Ovary (tissue), 9 donors: ENCODE measurements around the gene NRXN3. TPM values are rescaled to one million over a fixed set of nuclear protein-coding genes. Genes with fewer than 3 reads are reported as not detected.

Source experiments
- DNase-seq, 5 donors: peaks; one replicate each; pipeline ENCODE4 v3.0.0-alpha.2; 2019 to 2020
- H3K27ac ChIP-seq, 2 donors: fragments of 200-600 bp; one replicate each; pipeline versions ENCODE4 v1.5.1 to v1.8.0; 2019 to 2022
- H3K27me3 ChIP-seq: fragments of 200-600 bp; one replicate; pipeline ENCODE4 v1.8.0; 2022
- H3K36me3 ChIP-seq: fragments of 200-600 bp; sonication (generic); one replicate; pipeline ENCODE4 v1.5.1; 2019
- H3K4me1 ChIP-seq: one replicate; pipeline ENCODE4 v1.8.1; 2013; ENCODE audit warnings: mild to moderate bottlenecking, moderate library complexity; ENCODE audit not compliant: insufficient read depth
- H3K4me3 ChIP-seq: fragments of 200-600 bp; sonication (generic); one replicate; pipeline ENCODE4 v1.5.1; 2017
- H3K9me3 ChIP-seq, 2 donors: fragments of 200-600 bp in 1 of 2; sonication (generic) in 1 of 2; one replicate each; pipeline versions ENCODE4 v1.5.1 to v1.8.1; 2013 to 2019; ENCODE audit warnings: mild to moderate bottlenecking in 1 of 2, moderate library complexity in 1 of 2
- EP300 ChIP-seq: sonication (generic); formaldehyde crosslinking; IDR thresholded peaks from one replicate; pipeline ENCODE4 v1.6.1; 2017; ENCODE audit warnings: antibody characterized with exemption
- POLR2A ChIP-seq: fragments of 450-650 bp; IDR thresholded peaks from one replicate; pipeline ENCODE4 v1.6.1; 2017; ENCODE audit warnings: antibody characterized with exemption, mild to moderate bottlenecking, moderate library complexity
- WGBS, 3 donors: extraction: QIAGEN DNeasy Blood & Tissue Kit in 1 of 3; methylation state at CpG; one replicate each; pipeline versions ENCODE4 v1.1.5 to v1.1.7; 2013 to 2017; 5-methylcytosine and 5-hydroxymethylcytosine counted together
- intact Hi-C, 4 donors: fragments of 100-400 bp; cut with DNase I; formaldehyde crosslinking; loops; one replicate each; pipeline versions ENCODE4 v1.11.0 to v1.15.1; 2022 to 2023
- polyA plus RNA-seq, 2 donors: library from polyadenylated mRNA; stranded (reverse); fragments of 200-250 nt in 1 of 2; fragments of 350-450 nt in 1 of 2; fragmentation: Illumina TruSeq in 1 of 2; extraction: RNeasy Lipid Tissue Mini Kit (QIAGEN cat#74804) in 1 of 2; gene quantifications; one replicate each; pipeline ENCODE4 v1.2.3, GENCODE V29; 2013 to 2014
- total RNA-seq, 7 donors: library from RNA; depleted of rRNA in 2 of 7; stranded (reverse); fragments of >200 nt in 2 of 7; fragmentation: NEBNext Ultra II Directional in 3 of 7; extraction: Animal tissue kit (Norgen Biotek cat#: 25700) in 3 of 7; gene quantifications; one replicate each; pipeline versions ENCODE4 v1.1.0 to v1.2.4, GENCODE V29; 2016 to 2023
- TF ChIP-seq, protein P1 (sequence below), 3 donors: fragments of 450-650 bp in 2 of 3; fragments of 200-600 bp in 1 of 3; IDR thresholded peaks; one replicate each; pipeline versions ENCODE4 v1.5.1 to v1.8.0; 2016 to 2022; ENCODE audit warnings: antibody characterized with exemption in 3 of 3, mild to moderate bottlenecking in 1 of 3
- donor health status: DM: no; HTN: no; CAD: no; lungs with moderate emphysema.
- donor health status: DM: no; HTN: no; CAD: no.
- donor health status: Bipolar disorder and iron deficiency.
- donor health status: DM: yes; HTN: yes; CAD: no.
- donor health status: DM: no; HTN: no; CAD: no.
- donor health status: DM: yes; HTN: yes; CAD: no.

The NRXN3 gene
- total and polyA plus RNA-seq, 9 donors: 0.28 to 6.2 (median 0.82) TPM

DNA sequence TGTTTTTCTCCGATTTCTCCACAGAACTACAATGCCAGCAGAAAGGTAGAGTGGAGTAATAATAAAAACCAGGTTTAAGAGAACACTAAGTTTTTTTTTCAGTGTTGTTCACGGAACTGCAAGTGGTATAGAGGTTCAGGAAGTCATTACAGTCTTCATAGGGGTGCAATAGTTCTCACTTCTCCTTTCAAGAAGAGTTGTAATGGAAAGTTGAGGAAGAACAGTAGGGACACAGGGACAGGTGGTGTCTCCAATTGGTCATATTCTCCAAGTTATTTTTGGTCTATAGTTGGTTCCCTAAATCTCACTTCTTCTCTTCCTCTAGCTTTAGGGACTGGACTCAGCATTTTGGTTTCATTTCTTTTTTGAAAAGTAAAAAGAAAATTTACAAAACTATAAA, 894.0 kb downstream of the NRXN3 start:
- intact Hi-C loops: no loop called here
- Histone ChIP-seq H3K4me1 (no peaks in the 10 kb centered on the region), H3K27me3 (no peaks in the 10 kb centered on the region), H3K4me3 (no peak overlapping the region), H3K36me3 (no peaks in the 10 kb centered on the region), H3K9me3 (no peaks in the 10 kb centered on the region), H3K27ac (no peak overlapping the region)
- no peak for DNase-seq
- 64 to 89% (median 69%) methylated on average over 2 of the region's 2 CpGs for WGBS, 3 donors
- no peak for TF ChIP-seq EP300
- TF ChIP-seq, protein P1, sequence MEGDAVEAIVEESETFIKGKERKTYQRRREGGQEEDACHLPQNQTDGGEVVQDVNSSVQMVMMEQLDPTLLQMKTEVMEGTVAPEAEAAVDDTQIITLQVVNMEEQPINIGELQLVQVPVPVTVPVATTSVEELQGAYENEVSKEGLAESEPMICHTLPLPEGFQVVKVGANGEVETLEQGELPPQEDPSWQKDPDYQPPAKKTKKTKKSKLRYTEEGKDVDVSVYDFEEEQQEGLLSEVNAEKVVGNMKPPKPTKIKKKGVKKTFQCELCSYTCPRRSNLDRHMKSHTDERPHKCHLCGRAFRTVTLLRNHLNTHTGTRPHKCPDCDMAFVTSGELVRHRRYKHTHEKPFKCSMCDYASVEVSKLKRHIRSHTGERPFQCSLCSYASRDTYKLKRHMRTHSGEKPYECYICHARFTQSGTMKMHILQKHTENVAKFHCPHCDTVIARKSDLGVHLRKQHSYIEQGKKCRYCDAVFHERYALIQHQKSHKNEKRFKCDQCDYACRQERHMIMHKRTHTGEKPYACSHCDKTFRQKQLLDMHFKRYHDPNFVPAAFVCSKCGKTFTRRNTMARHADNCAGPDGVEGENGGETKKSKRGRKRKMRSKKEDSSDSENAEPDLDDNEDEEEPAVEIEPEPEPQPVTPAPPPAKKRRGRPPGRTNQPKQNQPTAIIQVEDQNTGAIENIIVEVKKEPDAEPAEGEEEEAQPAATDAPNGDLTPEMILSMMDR (IDR thresholded peaks at IDR 0.05): no peak
- TF ChIP-seq POLR2A: no peak

DNA sequence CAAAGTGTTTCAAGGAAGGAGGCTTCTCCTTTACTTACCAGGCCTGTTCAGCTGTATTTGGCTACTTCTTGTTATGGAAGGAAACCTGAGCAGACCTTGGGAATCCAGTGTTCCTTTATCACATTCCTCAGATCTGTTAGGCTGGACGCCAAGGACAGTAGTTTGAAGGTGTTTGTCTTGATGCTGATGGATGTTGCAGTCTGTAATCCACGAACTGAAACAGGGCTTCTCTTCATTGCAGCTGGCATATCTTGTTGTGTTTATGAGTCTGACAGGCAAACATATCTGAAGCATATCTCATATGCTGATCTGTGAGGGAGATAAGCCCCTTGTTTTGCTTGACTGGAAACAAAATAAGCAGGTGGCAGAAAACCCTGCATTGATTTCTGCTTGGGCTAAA, 904.3 kb downstream of the NRXN3 start:
- TF ChIP-seq, protein P1 (IDR thresholded peaks at IDR 0.05): no peak
- TF ChIP-seq POLR2A: no peak
- TF ChIP-seq EP300: no peak

DNA sequence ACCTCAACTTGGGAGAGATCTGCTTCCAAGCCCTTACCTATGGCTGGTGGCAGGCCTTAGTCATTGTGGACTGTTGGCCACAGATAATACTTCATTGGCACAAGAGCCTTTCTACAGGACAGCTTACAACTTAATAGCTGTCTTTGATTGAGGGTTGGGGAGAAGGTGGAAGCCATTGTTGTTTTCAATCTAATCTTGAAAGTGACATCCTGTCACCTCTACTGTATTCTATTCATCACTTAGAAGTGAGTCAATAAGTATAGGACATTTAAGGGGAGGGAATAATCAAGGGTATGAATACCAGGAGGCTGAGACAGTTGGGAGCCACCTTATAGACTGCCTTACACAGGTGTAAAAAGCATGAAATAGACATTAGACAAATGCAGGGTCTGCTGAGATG, 906.3 kb downstream of the NRXN3 start:
- no peak for DNase-seq
- intact Hi-C loops: no loop called here
- TF ChIP-seq POLR2A: no peak
- TF ChIP-seq EP300: no peak
- TF ChIP-seq, protein P1 (IDR thresholded peaks at IDR 0.05): no peak
- Histone ChIP-seq H3K4me1 (no peaks in the 10 kb centered on the region), H3K27me3 (no peaks in the 10 kb centered on the region), H3K36me3 (no peaks in the 10 kb centered on the region), H3K27ac (no peak overlapping the region), H3K4me3 (no peak overlapping the region), H3K9me3 (no peaks in the 10 kb centered on the region)

More for the DNA sequence above, 904.3 kb downstream of the NRXN3 start:
- 16 to 29% (median 26%) methylated on average over 2 of the region's 2 CpGs for WGBS, 3 donors
- Histone ChIP-seq H3K36me3 (no peaks in the 10 kb centered on the region), H3K27ac (no peak overlapping the region), H3K4me3 (no peak overlapping the region), H3K27me3 (no peaks in the 10 kb centered on the region), H3K9me3 (no peaks in the 10 kb centered on the region), H3K4me1 (no peaks in the 10 kb centered on the region)
- DNase-seq: no peak
- intact Hi-C loops: no loop called here

DNA sequence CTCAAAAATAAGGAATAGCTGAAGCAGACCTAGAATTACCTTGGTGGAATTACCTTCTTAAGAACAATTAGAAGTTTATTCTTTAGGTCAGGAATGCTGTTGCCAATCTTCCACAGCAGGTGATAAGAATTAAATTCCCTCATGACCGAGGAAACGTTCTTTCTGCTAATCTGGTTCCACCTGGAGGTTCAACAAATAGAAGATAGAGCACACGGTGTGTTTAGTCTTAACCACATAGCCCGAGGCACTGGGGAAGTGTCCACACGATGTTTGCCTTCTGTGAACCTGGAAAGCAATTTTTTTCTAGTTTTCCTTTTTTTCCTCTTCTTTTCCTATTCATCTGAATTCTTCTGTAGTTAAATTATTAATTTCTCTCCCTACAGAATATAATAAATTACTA, 906.9 kb downstream of the NRXN3 start:
- 45 to 68% (median 52%) methylated on average over 5 of the region's 5 CpGs for WGBS, 3 donors
- intact Hi-C loops: no loop called here
- H3K36me3 ChIP-seq: no peaks in the 10 kb centered on the region
- H3K9me3 ChIP-seq: no peaks in the 10 kb centered on the region
- H3K4me1 ChIP-seq: no peaks in the 10 kb centered on the region
- DNase-seq: no peak
- no peak overlapping the region for H3K27ac ChIP-seq
- no peaks in the 10 kb centered on the region for H3K27me3 ChIP-seq
- no peak overlapping the region for H3K4me3 ChIP-seq
- no peak for TF ChIP-seq EP300
- no peak for TF ChIP-seq POLR2A
- TF ChIP-seq, protein P1 (IDR thresholded peaks at IDR 0.05): no peak

DNA sequence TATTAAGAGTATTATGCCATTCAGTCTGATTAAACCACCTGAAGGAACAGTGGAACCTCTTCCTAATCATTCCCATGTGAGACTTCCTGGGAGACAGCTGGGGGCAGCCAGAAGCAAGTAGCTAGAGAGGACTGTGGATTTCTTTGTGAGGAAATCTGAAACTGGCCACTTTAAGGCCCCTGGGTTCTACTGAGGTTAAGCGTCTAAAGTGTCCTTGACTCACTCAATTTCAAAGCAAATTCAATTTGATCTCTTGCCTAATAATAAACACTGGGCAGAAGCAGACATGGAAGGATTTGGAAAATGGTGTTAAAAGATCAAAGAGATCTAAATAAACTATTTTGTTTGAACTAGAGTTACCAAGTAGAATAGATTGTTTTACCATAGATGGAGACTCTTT, 909.9 kb downstream of the NRXN3 start:
- H3K4me1 ChIP-seq: no peaks in the 10 kb centered on the region
- no peak for TF ChIP-seq POLR2A
- TF ChIP-seq EP300: no peak
- TF ChIP-seq, protein P1 (IDR thresholded peaks at IDR 0.05): no peak
- H3K27me3 ChIP-seq: no peaks in the 10 kb centered on the region
- WGBS, 3 donors: 23 to 71% (median 48%) methylated on average over 1 of the region's 1 CpG
- H3K27ac ChIP-seq: no peak overlapping the region
- H3K4me3 ChIP-seq: no peak overlapping the region
- intact Hi-C loops: no loop called here
- DNase-seq: no peak
- H3K36me3 ChIP-seq: no peaks in the 10 kb centered on the region
- H3K9me3 ChIP-seq: no peaks in the 10 kb centered on the region
